ENCODE results near the gene PRSS22. TPM values are rescaled to one million over a fixed set of nuclear protein-coding genes. Genes with fewer than 3 reads are reported as not detected.
A peak's percentile ranks its signal among the peaks of the same experiment; 100 is the strongest.

Gene PRSS22
- total RNA-seq, 1 experiment from 2014 or later = 3.9 TPM

DNA sequence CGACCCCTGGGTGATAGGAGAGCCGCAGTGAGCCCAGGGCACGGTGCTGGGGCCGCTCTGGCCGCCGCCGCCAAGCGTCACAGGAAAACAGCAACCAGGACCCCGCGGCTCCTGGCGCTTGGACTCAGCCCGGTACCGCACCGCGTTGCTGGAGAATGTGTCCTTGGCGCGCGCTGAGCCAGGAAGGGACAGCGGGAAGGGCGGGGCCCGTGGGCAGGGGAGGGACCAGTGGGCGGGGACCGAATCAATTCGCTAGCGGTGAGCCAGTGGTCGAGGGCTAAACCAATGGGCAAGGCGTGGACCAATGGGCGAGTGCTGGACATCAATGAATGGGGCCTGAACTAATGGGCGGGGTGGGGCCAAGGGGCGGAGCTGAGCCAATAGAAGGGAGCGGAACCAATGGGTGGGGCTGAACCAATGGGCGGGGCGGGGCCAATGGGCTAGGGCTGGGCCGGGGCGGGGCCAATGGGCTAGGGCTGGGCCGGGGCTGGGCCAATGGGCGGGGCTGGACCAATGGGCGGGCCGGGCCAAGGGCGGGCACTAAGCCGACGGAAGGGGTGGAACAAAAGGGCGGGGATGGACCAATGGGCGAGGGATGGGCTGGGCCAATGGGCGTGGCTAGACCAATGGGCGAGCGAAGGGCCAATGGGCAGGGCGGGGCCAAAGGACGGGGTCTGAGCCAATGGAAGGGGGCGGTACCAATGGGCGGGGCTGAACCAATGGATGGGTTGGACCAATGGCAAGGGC, 47.4 kb upstream of the PRSS22 start (continued):
- no peak for TF ChIP-seq ZNF416 (CRISPR knock-in tag; IDR thresholded peaks at IDR 0.05)
- TF ChIP-seq ZNF423 (CRISPR knock-in tag; IDR thresholded peaks at IDR 0.05) = no peak

DNA sequence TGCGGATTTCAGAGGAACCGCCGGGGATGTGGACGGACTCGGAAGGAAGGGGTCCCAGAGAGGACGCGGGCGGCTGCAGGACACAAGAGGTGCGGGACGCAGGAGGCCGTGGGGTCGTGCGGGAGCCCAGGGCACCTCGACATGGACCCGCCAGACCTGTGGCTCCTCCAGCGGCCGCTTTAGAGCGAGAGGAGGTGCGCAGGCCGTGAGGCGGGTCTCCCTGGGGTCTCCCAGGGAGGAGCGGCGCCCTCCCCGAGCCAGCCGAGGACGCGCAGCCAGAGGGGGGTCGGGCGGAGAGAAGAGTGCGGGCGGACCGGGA, 46.9 kb upstream of the PRSS22 start:
- H3K4me3 Mint-ChIP-seq = peak overlapping the region; percentile 97
- DNase-seq (ENCODE audit: low spot score) (no peak), ATAC-seq (no peak; the same call in 1 of the 2 replicates)
- no peak for TF ChIP-seq JUN (CRISPR knock-in tag; IDR thresholded peaks at IDR 0.05)
- peak; percentile 55; the same call in 1 of the 2 replicates for TF ChIP-seq ARID4B (CRISPR knock-in tag; IDR thresholded peaks at IDR 0.05; ENCODE audit: borderline replicate concordance)
- H3K27ac Mint-ChIP-seq = no peak overlapping the region
- POLR2A ChIA-PET = interaction anchor here (0.6 to 1.0 kb wide), 2 partner anchors 122 to 1722 kb away, joined by 3 read pairs; no protein-coding TSS in a partner anchor
- H3K36me3 Mint-ChIP-seq = no peaks in the 10 kb centered on the region
- peaks cover 13% of the 10 kb centered on the region for H3K27me3 Mint-ChIP-seq (ENCODE audit: low read depth)
- CTCF ChIA-PET = interaction anchor here (1.0 to 3.5 kb wide), 10 partner anchors 13 to 107 kb away, joined by 3 to 35 read pairs (median 4); partner anchors contain the start of genes FLYWCH2, PRSS21, PRSS22 and PRSS41
- peaks cover 10% of the 10 kb centered on the region for H3K9me3 Mint-ChIP-seq
- peaks cover 17% of the 10 kb centered on the region for H3K4me1 Mint-ChIP-seq

GRCh38 chr16:2904100-2904921, 46.3 kb upstream of the PRSS22 start:
- ChIA-PET POLR2A (no interaction called here), CTCF (interaction anchor here (1.0 kb wide), 2 partner anchors 21 to 22 kb away, joined by 4 to 5 read pairs; partner anchors contain the start of gene FLYWCH2)
- TF ChIP-seq PREB (CRISPR knock-in tag; IDR thresholded peaks at IDR 0.05; ENCODE audit: borderline replicate concordance) (no peak), SP1 (CRISPR knock-in tag; conservative IDR thresholded peaks at IDR 0.05) (peak; percentile 38; the same call in 1 of the 2 replicates), ATF1 (CRISPR knock-in tag; IDR thresholded peaks at IDR 0.05) (0 out of 2 replicates have a peak, but pooled peaks have one; percentile 38), RELA (CRISPR knock-in tag; IDR thresholded peaks at IDR 0.05; ENCODE audit: borderline replicate concordance) (no peak), KAT7 (CRISPR knock-in tag; IDR thresholded peaks at IDR 0.05; ENCODE audit: borderline replicate concordance) (peak; percentile 46), ZNF416 (CRISPR knock-in tag; IDR thresholded peaks at IDR 0.05) (no peak), CDX4 (CRISPR knock-in tag; IDR thresholded peaks at IDR 0.05; ENCODE audit: borderline replicate concordance) (no peak), EMX1 (CRISPR knock-in tag; IDR thresholded peaks at IDR 0.05) (0 out of 2 replicates have a peak, but pooled peaks have one; percentile 70), NR3C1 (CRISPR knock-in tag; conservative IDR thresholded peaks at IDR 0.05; ENCODE audit: low read depth) (no peak), OVOL2 (CRISPR knock-in tag; IDR thresholded peaks at IDR 0.05; ENCODE audit: borderline replicate concordance) (no peak), FOXP4 (CRISPR knock-in tag; IDR thresholded peaks at IDR 0.05) (0 out of 2 replicates have a peak, but pooled peaks have one; percentile 11), NFATC4 (CRISPR knock-in tag; IDR thresholded peaks at IDR 0.05) (no peak), NR2C2 (CRISPR knock-in tag; IDR thresholded peaks at IDR 0.05) (no peak), PRRX2 (CRISPR knock-in tag; IDR thresholded peaks at IDR 0.05) (no peak)
- TF ChIP-seq, protein P1, sequence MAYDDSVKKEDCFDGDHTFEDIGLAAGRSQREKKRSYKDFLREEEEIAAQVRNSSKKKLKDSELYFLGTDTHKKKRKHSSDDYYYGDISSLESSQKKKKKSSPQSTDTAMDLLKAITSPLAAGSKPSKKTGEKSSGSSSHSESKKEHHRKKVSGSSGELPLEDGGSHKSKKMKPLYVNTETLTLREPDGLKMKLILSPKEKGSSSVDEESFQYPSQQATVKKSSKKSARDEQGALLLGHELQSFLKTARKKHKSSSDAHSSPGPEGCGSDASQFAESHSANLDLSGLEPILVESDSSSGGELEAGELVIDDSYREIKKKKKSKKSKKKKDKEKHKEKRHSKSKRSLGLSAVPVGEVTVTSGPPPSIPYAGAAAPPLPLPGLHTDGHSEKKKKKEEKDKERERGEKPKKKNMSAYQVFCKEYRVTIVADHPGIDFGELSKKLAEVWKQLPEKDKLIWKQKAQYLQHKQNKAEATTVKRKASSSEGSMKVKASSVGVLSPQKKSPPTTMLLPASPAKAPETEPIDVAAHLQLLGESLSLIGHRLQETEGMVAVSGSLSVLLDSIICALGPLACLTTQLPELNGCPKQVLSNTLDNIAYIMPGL (CRISPR knock-in tag; IDR thresholded peaks at IDR 0.05) = peak; percentile 98
- TF ChIP-seq, protein P2, sequence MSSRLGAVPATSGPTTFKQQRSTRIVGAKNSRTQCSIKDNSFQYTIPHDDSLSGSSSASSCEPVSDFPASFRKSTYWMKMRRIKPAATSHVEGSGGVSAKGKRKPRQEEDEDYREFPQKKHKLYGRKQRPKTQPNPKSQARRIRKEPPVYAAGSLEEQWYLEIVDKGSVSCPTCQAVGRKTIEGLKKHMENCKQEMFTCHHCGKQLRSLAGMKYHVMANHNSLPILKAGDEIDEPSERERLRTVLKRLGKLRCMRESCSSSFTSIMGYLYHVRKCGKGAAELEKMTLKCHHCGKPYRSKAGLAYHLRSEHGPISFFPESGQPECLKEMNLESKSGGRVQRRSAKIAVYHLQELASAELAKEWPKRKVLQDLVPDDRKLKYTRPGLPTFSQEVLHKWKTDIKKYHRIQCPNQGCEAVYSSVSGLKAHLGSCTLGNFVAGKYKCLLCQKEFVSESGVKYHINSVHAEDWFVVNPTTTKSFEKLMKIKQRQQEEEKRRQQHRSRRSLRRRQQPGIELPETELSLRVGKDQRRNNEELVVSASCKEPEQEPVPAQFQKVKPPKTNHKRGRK (CRISPR knock-in tag; IDR thresholded peaks at IDR 0.05; ENCODE audit: borderline replicate concordance) = no peak

More at GRCh38 chr16:2904100-2904921, 46.3 kb upstream of the PRSS22 start:
- Mint-ChIP-seq H3K4me3 (peak overlapping the region; percentile 97), H3K4me1 (peaks cover 17% of the 10 kb centered on the region), H3K27me3 (ENCODE audit: low read depth) (peaks cover 9% of the 10 kb centered on the region), H3K9me3 (peaks cover 10% of the 10 kb centered on the region), H3K36me3 (no peaks in the 10 kb centered on the region), H3K27ac (peak overlapping the region; percentile 84)
- DNase-seq (ENCODE audit: low spot score) = peak; percentile 85
- peak; percentile 30 for ATAC-seq

All from WTC11 (cell line).